Endothelial cell of umbilical vein (primary cell): ENCODE data around the gene KL. TPM values are rescaled to one million over a fixed set of nuclear protein-coding genes. Genes with fewer than 3 reads are reported as not detected.

Experiments used
- BruUV-seq: library from RNA; stranded (reverse); fragments of 400-500 nt; replicated peaks from 2 replicates; lab custom pipeline; 2021; lab: Mats Ljungman, UMichigan
- CTCF ChIA-PET: fragments of 300-600, 350-600 bp; sonication (Branson Sonifier 250); formaldehyde crosslinking; loops from one replicate; lab custom pipeline; 2021; ENCODE audit warnings: antibody characterized with exemption, inconsistent platforms; lab: Charles Lee
- POLR2A ChIA-PET: fragments of 300-600, 350-600 bp; sonication (Branson Sonifier 250); formaldehyde crosslinking; loops from one replicate; lab custom pipeline; 2021; ENCODE audit warnings: antibody characterized with exemption, inconsistent platforms; lab: Charles Lee
- DNase-seq: peaks from one replicate; pipeline ENCODE4 v3.0.0-alpha.2; 2011; ENCODE audit warnings: low read depth, low spot score
- FAIRE-seq: peaks from 2 replicates; lab custom pipeline; 2011; peaks lifted over from hg19 to GRCh38; lab: Jason Lieb, UNC
- H2AFZ ChIP-seq: 2 replicates; pipeline ENCODE4 v1.6.0; 2012; ENCODE audit warnings: low read depth, low read length, control low read depth, inconsistent platforms
- H3K27ac ChIP-seq: 2 replicates; pipeline ENCODE4 v1.5.1; 2011; ENCODE audit warnings: low read depth, mild to moderate bottlenecking, control low read depth, low read length, moderate library complexity; ENCODE audit not compliant: insufficient read depth
- H3K27me3 ChIP-seq, 2 experiments: 2 replicates each; pipeline versions ENCODE4 v1.6.0 to v1.6.1; 2011; ENCODE audit warnings: low read length in 2 of 2, mixed read lengths in 1 of 2; ENCODE audit not compliant: control insufficient read depth in 2 of 2, insufficient read depth in 2 of 2
- H3K36me3 ChIP-seq, 2 experiments: 2 replicates in 1 of 2; 3 replicates in 1 of 2; pipeline ENCODE4 v1.5.1; 2011; ENCODE audit warnings: low read length in 2 of 2, mild to moderate bottlenecking in 1 of 2, moderate library complexity in 1 of 2; ENCODE audit not compliant: control insufficient read depth in 2 of 2, insufficient read depth in 2 of 2; ENCODE audit errors: extremely low read depth in 1 of 2
- H3K4me1 ChIP-seq: 3 replicates; pipeline ENCODE4 v1.5.1; 2011; ENCODE audit warnings: mild to moderate bottlenecking, low read length; ENCODE audit not compliant: control insufficient read depth, insufficient read depth; ENCODE audit errors: extremely low read depth
- H3K4me2 ChIP-seq: 2 replicates; pipeline ENCODE4 v1.6.1; 2011; ENCODE audit warnings: low read length, control low read depth, mixed read lengths; ENCODE audit not compliant: insufficient read depth
- H3K4me3 ChIP-seq, 3 experiments: fragments of 200-600 bp in 1 of 3; sonication (generic), shearing (Covaris generic) in 1 of 3; replicated peaks in 1 of 3; 2 replicates each; pipeline ENCODE4 v1.5.1; 2011 to 2016; ENCODE audit warnings: control low read depth in 3 of 3, low read length in 3 of 3, mild to moderate bottlenecking in 2 of 3, inconsistent platforms in 1 of 3, low read depth in 1 of 3, moderate library complexity in 1 of 3; ENCODE audit not compliant: insufficient read depth in 1 of 3
- H3K79me2 ChIP-seq: 2 replicates; pipeline ENCODE4 v1.6.0; 2012; ENCODE audit warnings: low read length, inconsistent platforms; ENCODE audit not compliant: control insufficient read depth, insufficient read depth
- H3K9ac ChIP-seq: replicated peaks from 2 replicates; pipeline ENCODE3; 2011; ENCODE audit warnings: low read length, control low read depth; ENCODE audit not compliant: insufficient read depth; ENCODE audit errors: extremely low read depth
- H3K9me1 ChIP-seq: replicated peaks from 3 replicates; pipeline ENCODE4 v1.6.0; 2011; ENCODE audit warnings: mild to moderate bottlenecking, low read length; ENCODE audit not compliant: control insufficient read depth, insufficient read depth; ENCODE audit errors: extremely low read depth
- H3K9me3 ChIP-seq: replicated peaks from 2 replicates; pipeline ENCODE4 v1.5.1; 2012; ENCODE audit warnings: low read length, inconsistent platforms; ENCODE audit not compliant: control insufficient read depth, insufficient read depth
- H4K20me1 ChIP-seq: replicated peaks from 2 replicates; pipeline ENCODE3; 2011; ENCODE audit warnings: mild to moderate bottlenecking, low read length; ENCODE audit not compliant: control insufficient read depth, insufficient read depth; ENCODE audit errors: extremely low read depth
- CTCF ChIP-seq, 2 donors: IDR thresholded peaks; 1 replicate in 1 of 2; 2 replicates in 1 of 2; pipeline ENCODE4 v1.5.1; 2011; ENCODE audit warnings: low read length in 2 of 2, mild to moderate bottlenecking in 2 of 2, moderate library complexity in 2 of 2, control low read depth in 1 of 2, inconsistent platforms in 1 of 2, low read depth in 1 of 2; ENCODE audit not compliant: insufficient read depth in 1 of 2; ENCODE audit errors: extremely low read depth in 1 of 2
- EZH2 ChIP-seq: IDR thresholded peaks from 2 replicates; pipeline ENCODE4 v1.6.1; 2012; ENCODE audit warnings: borderline replicate concordance, low read depth, mild to moderate bottlenecking, moderate library complexity, low read length, inconsistent platforms; ENCODE audit not compliant: severe bottlenecking
- FOS ChIP-seq: IDR thresholded peaks from 2 replicates; pipeline ENCODE4 v1.6.1; 2011; ENCODE audit warnings: mild to moderate bottlenecking, low read length, moderate library complexity, borderline replicate concordance; ENCODE audit not compliant: insufficient read depth
- GATA2 ChIP-seq: IDR thresholded peaks from 2 replicates; pipeline ENCODE4 v1.7.0; 2011; ENCODE audit warnings: low read depth, mild to moderate bottlenecking, moderate library complexity, mixed read lengths, low read length; ENCODE audit not compliant: insufficient read length, insufficient read depth
- JUN ChIP-seq: IDR thresholded peaks from 2 replicates; pipeline ENCODE4 v1.6.1; 2011; ENCODE audit warnings: borderline replicate concordance, low read depth; ENCODE audit not compliant: insufficient read length, insufficient read depth
- MYC ChIP-seq: IDR thresholded peaks from one replicate; pipeline ENCODE4 v1.6.1; 2011; ENCODE audit warnings: mild to moderate bottlenecking, low read depth, low read length
- POLR2A ChIP-seq: IDR thresholded peaks from 2 replicates; pipeline ENCODE4 v1.6.1; 2012; ENCODE audit warnings: low read depth, mild to moderate bottlenecking, control low read depth, low read length
- POLR2AphosphoS5 ChIP-seq: IDR thresholded peaks from 2 replicates; pipeline ENCODE4 v1.6.1; 2012; ENCODE audit warnings: low read depth, mild to moderate bottlenecking, control low read depth, low read length, moderate library complexity; ENCODE audit not compliant: insufficient read depth
- dilution Hi-C: fragments of 300-500 bp; cut with MboI; formaldehyde crosslinking; loops from one replicate; pipeline ENCODE4 v1.15.0; 2019; ENCODE audit warnings: low sequenced_read_pairs; ENCODE audit not compliant: extremely low pct_ligation_motif_present
- intact Hi-C: fragments of 100-400 bp; cut with micrococcal nuclease; formaldehyde crosslinking; loops from one replicate; pipeline ENCODE4 v1.10.0; 2022
- polyA plus RNA-seq, 4 experiments: library from polyadenylated mRNA; depleted of rRNA in 3 of 4; stranded (reverse) in 3 of 4; unstranded in 1 of 4; fragments of >200 nt; gene quantifications; 2 replicates each; pipeline versions ENCODE4 v1.2.1 to v1.2.3, GENCODE V29; 2011 to 2012; ENCODE audit warnings: missing spikeins in 1 of 4
- total RNA-seq: library from RNA; stranded (reverse); gene quantifications from 2 replicates; pipeline ENCODE4 v1.2.3, GENCODE V29; 2021
- TF ChIP-seq, protein P1 (sequence below): IDR thresholded peaks from 2 replicates; pipeline ENCODE4 v1.6.1; 2011; ENCODE audit not compliant: insufficient read depth, insufficient read length

The KL gene
- total and polyA plus RNA-seq, 2 donors (not counting 3 experiments of a cell fraction or from before 2014, with no cell fraction given), result 0.01 to 0.07 TPM

GRCh38 chr13:33078263-33078662 lies 62.0 kb downstream of the KL start:
- H3K4me3 ChIP-seq, result no peak overlapping the region
- no peak overlapping the region for H2AFZ ChIP-seq
- peaks cover 16% of the 10 kb centered on the region for H3K4me1 ChIP-seq
- no peak overlapping the region for H3K27ac ChIP-seq
- ChIA-PET POLR2A (no interaction called here), CTCF (interaction anchor here (0.7 to 4.7 kb wide), 2 partner anchors 10 to 21 kb away, joined by 3 to 16 read pairs; no protein-coding TSS in a partner anchor)
- no peak overlapping the region for H3K4me2 ChIP-seq
- no peaks in the 10 kb centered on the region for H3K9me3 ChIP-seq
- H3K79me2 ChIP-seq, result no peaks in the 10 kb centered on the region
- H3K36me3 ChIP-seq, result no peaks in the 10 kb centered on the region
- TF ChIP-seq JUN, result no peak
- no peak for TF ChIP-seq MYC
- TF ChIP-seq POLR2A, result no peak
- TF ChIP-seq EZH2, result no peak
- FAIRE-seq (no peak), DNase-seq (no peak)
- dilution Hi-C loops, result no loop called here
- no TSS peak for BruUV-seq
- H3K27me3 ChIP-seq, result no peaks in the 10 kb centered on the region
- no peaks in the 10 kb centered on the region for H3K9me1 ChIP-seq
- no peaks in the 10 kb centered on the region for H4K20me1 ChIP-seq
- H3K9ac ChIP-seq, result no peak overlapping the region
- intact Hi-C loops, result no loop called here

DNA sequence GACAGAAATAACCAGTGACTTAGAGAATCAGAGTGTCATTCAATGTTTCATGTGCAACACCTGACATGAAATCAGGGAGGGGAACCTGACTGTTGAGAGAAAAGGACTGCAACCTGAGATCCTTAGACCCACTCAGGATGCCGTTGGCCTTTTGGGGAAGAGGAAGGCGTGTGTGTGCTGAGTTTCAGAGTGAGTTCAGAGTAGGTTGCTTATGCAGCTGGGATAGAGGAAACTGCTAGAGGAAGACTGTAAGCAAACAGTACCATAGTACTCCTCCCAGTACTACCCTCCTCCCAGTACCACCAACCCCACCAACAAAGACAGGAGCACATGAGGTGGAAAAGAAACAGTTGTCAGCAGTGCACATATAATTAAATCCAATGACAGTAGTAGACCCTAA lies 63.7 kb downstream of the KL start:
- peaks cover 16% of the 10 kb centered on the region for H3K4me1 ChIP-seq
- no peaks in the 10 kb centered on the region for H3K36me3 ChIP-seq
- H3K9me1 ChIP-seq, result no peaks in the 10 kb centered on the region
- dilution Hi-C loops (no loop called here), intact Hi-C loops (no loop called here)
- POLR2A ChIA-PET, result no interaction called here
- FAIRE-seq, result no peak
- H3K27ac ChIP-seq, result no peak overlapping the region
- H3K79me2 ChIP-seq, result no peaks in the 10 kb centered on the region
- TF ChIP-seq POLR2A, result no peak
- no peak for TF ChIP-seq JUN
- TF ChIP-seq MYC, result no peak
- no peak for TF ChIP-seq FOS
- no peak for TF ChIP-seq GATA2
- TF ChIP-seq, protein P1, sequence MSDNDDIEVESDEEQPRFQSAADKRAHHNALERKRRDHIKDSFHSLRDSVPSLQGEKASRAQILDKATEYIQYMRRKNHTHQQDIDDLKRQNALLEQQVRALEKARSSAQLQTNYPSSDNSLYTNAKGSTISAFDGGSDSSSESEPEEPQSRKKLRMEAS, result no peak
- TF ChIP-seq POLR2AphosphoS5, result no peak
- TF ChIP-seq CTCF (IDR thresholded peaks at IDR 0.05; ENCODE audit: extremely low read depth in 1 of 2, insufficient read depth in 1 of 2, low read depth in 1 of 2, low read length in 2 of 2), result no peak
- no peak for TF ChIP-seq EZH2
- H3K9me3 ChIP-seq, result no peaks in the 10 kb centered on the region
- no peaks in the 10 kb centered on the region for H3K27me3 ChIP-seq
- DNase-seq, result peak; percentile 44
- no TSS peak for BruUV-seq
- no peak overlapping the region for H3K9ac ChIP-seq
- CTCF ChIA-PET, result no interaction called here
- peak overlapping the region; percentile 15 for H2AFZ ChIP-seq
- no peak overlapping the region for H3K4me3 ChIP-seq
- no peak overlapping the region for H3K4me2 ChIP-seq
- no peaks in the 10 kb centered on the region for H4K20me1 ChIP-seq
